ENCODE data around the gene DCANP1.

Gene DCANP1

GRCh38 chr5:135430135-135430437 lies 17.1 kb downstream of the DCANP1 start:
- DNase-seq (ENCODE audit: low read depth in 1 of 2, low spot score in 1 of 2) = no peak
- no peaks in the 10 kb centered on the region for H3K27me3 ChIP-seq (ENCODE audit: insufficient read depth, poor library complexity, severe bottlenecking)
- no peak overlapping the region for H3K4me3 ChIP-seq (replicated peaks; ENCODE audit: insufficient read depth, low read length)
- H3K27ac ChIP-seq (replicated peaks) = no peak overlapping the region
- TF ChIP-seq SPI1 (IDR thresholded peaks at IDR 0.05; ENCODE audit: borderline replicate concordance, low read depth) (no peak), REST (IDR thresholded peaks at IDR 0.05; ENCODE audit: insufficient replicate concordance, low read depth) (no peak), CTCF (IDR thresholded peaks at IDR 0.05; ENCODE audit: insufficient read depth, low read length) (no peak), POLR2AphosphoS5 (IDR thresholded peaks at IDR 0.05; ENCODE audit: low read depth) (no peak), GABPA (IDR thresholded peaks at IDR 0.05; ENCODE audit: low read depth) (no peak)

- Histone ChIP-seq H3K27ac (replicated peaks) (no peak overlapping the region), H3K4me3 (replicated peaks; ENCODE audit: insufficient read depth, low read length) (no peak overlapping the region), H3K27me3 (ENCODE audit: insufficient read depth, poor library complexity, severe bottlenecking) (no peaks in the 10 kb centered on the region)
- TF ChIP-seq POLR2AphosphoS5 (IDR thresholded peaks at IDR 0.05; ENCODE audit: low read depth) (no peak), GABPA (IDR thresholded peaks at IDR 0.05; ENCODE audit: low read depth) (no peak), REST (IDR thresholded peaks at IDR 0.05; ENCODE audit: insufficient replicate concordance, low read depth) (no peak), SPI1 (IDR thresholded peaks at IDR 0.05; ENCODE audit: borderline replicate concordance, low read depth) (no peak), CTCF (IDR thresholded peaks at IDR 0.05; ENCODE audit: insufficient read depth, low read length) (no peak)
- DNase-seq (ENCODE audit: low read depth in 1 of 2, low spot score in 1 of 2) = no peak
Observed at GRCh38 chr5:135429301-135430134, 17.6 kb downstream of the DCANP1 start.

- H3K27me3 ChIP-seq (ENCODE audit: insufficient read depth, poor library complexity, severe bottlenecking) = no peaks in the 10 kb centered on the region
- H3K4me3 ChIP-seq (replicated peaks; ENCODE audit: insufficient read depth, low read length) = no peak overlapping the region
- no peak overlapping the region for H3K27ac ChIP-seq (replicated peaks)
- no peak for DNase-seq (ENCODE audit: low read depth in 1 of 2, low spot score in 1 of 2)
- TF ChIP-seq CTCF (IDR thresholded peaks at IDR 0.05; ENCODE audit: insufficient read depth, low read length) (no peak), POLR2AphosphoS5 (IDR thresholded peaks at IDR 0.05; ENCODE audit: low read depth) (no peak), GABPA (IDR thresholded peaks at IDR 0.05; ENCODE audit: low read depth) (no peak), REST (IDR thresholded peaks at IDR 0.05; ENCODE audit: insufficient replicate concordance, low read depth) (no peak), SPI1 (IDR thresholded peaks at IDR 0.05; ENCODE audit: borderline replicate concordance, low read depth) (no peak)
Observed at GRCh38 chr5:135428586-135428985, 18.6 kb downstream of the DCANP1 start.

Data from HL-60 (cell line).